Mucosa of stomach (tissue), 1 donor: Measurements from ENCODE around the gene PRR30.
"Not testable (repeated sequence)": the region's sequence is repeated elsewhere in the genome, so short reads cannot be mapped to it uniquely, and the experiment has no call there.

Experiments
- H3K27me3 ChIP-seq: one replicate; pipeline ENCODE4 v1.7.0; 2013; ENCODE audit warnings: mild to moderate bottlenecking, low read length; ENCODE audit not compliant: control insufficient read depth, insufficient read depth
- H3K36me3 ChIP-seq: one replicate; pipeline ENCODE4 v1.7.0; 2013; ENCODE audit warnings: low read length; ENCODE audit not compliant: control insufficient read depth, insufficient read depth
- H3K4me1 ChIP-seq: one replicate; pipeline ENCODE4 v1.7.0; 2013; ENCODE audit warnings: mild to moderate bottlenecking, low read length; ENCODE audit not compliant: control insufficient read depth, insufficient read depth
- H3K4me3 ChIP-seq: one replicate; pipeline ENCODE4 v1.7.0; 2013; ENCODE audit warnings: low read length
- H3K9ac ChIP-seq: one replicate; pipeline ENCODE4 v1.7.0; 2013; ENCODE audit warnings: mild to moderate bottlenecking, low read length, moderate library complexity
- H3K9me3 ChIP-seq: one replicate; pipeline ENCODE4 v1.7.0; 2013; ENCODE audit warnings: mild to moderate bottlenecking, low read length, moderate library complexity; ENCODE audit not compliant: control insufficient read depth
- donor health status: Pancreatic carcinoma.

PRR30 gene

DNA sequence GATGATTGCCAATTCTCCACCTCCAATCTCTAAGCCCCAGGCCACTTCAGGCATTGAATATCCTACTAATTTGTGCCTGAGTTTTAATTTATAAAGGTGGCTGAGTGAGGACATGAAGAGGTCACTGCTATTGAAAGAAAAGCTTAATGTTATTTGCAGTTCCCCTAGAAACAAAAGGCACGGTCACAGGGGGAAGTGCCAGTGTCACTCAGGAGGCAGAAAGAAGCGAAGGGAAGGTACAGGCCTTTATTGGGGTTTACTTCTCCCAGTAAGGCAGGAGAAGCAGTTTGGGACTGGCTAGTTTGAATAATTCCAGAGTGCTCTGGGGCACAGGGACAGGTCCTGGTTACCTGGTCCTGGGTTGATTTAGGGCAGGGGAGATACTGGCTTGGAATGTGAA is 17.3 kb downstream of the PRR30 start:
- H3K36me3 ChIP-seq: no peaks in the 10 kb centered on the region
- peaks cover 19% of the 10 kb centered on the region for H3K27me3 ChIP-seq
- no peaks in the 10 kb centered on the region for H3K9me3 ChIP-seq
- peaks cover 15% of the 10 kb centered on the region for H3K4me1 ChIP-seq
- H3K9ac ChIP-seq: no peak overlapping the region
- H3K4me3 ChIP-seq: no peak overlapping the region

DNA sequence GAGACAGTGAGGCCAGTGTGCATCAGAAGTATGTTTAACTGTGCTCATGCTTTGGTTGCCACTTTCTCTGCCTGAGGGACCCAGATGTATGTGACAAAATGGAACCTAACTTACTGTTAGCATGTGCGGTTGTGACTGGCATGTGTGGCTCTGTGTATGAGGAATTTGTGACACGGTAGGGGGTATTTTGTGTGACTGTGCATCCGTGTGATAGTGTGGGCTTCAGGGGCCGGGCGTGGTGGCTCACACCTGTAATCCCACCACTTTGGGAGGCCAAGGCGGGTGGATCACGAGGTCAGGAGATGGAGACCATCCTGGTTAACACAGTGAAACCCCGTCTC is 19.9 kb downstream of the PRR30 start:
- Histone ChIP-seq H3K27me3 (peaks cover 19% of the 10 kb centered on the region), H3K4me1 (peaks cover 15% of the 10 kb centered on the region)
- H3K9me3 ChIP-seq, H3K36me3 ChIP-seq, H3K9ac ChIP-seq, H3K4me3 ChIP-seq: not testable (repeated sequence)

DNA sequence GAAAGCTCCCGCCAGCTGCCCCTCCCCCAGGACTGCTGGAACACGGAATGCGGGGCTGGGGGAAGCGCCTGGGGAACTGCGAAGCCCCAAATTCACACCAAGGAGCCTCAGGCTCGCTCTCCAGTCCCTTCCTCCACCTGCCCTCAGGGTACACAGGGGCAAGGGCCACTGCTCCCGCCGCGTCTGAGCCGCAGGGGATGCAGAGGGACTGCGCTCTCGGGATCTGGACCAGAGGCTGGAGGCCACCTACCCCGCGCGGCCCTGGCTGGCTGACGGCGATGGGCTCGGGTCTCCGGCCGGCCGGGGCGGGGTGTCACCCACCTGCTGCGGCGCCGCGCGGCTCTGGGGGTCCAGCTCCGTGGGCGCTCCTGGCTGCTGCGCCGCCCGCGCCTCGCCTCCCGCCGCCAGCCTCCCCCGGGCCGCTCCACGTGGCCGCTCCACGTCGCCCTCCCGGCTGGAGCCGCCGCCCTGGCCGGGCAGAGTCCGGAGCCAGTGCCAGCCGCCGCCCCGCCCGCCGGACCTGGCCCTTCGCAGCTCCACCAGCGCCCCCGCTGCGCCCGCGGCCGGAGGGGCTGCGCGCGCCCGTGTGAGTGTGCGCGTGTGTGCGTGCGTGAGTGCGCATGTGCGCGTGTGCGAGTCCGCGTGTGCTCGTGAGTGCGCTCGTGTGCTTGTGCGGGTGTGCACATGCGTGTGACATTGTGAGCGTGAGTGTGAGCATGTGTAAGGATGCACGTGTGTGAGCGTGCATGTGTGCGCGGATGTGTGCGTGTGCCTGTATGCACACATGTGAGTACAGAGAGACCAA is 20.5 kb downstream of the PRR30 start, which contains the start of gene CGREF1:
TSS of gene CGREF1 (minus strand) at position 604 of the 805 bp plus-strand sequence. CDS start 14,762 bp downstream, outside the sequence.
- peaks cover 9% of the 10 kb centered on the region for H3K4me1 ChIP-seq
- no peaks in the 10 kb centered on the region for H3K9me3 ChIP-seq
- peak within 1 kb of the TSS; percentile 36 for H3K4me3 ChIP-seq
- peaks cover 19% of the 10 kb centered on the region for H3K27me3 ChIP-seq
- H3K36me3 ChIP-seq: no peaks in the 10 kb centered on the region
- peak within 1 kb of the TSS; percentile 39 for H3K9ac ChIP-seq

DNA sequence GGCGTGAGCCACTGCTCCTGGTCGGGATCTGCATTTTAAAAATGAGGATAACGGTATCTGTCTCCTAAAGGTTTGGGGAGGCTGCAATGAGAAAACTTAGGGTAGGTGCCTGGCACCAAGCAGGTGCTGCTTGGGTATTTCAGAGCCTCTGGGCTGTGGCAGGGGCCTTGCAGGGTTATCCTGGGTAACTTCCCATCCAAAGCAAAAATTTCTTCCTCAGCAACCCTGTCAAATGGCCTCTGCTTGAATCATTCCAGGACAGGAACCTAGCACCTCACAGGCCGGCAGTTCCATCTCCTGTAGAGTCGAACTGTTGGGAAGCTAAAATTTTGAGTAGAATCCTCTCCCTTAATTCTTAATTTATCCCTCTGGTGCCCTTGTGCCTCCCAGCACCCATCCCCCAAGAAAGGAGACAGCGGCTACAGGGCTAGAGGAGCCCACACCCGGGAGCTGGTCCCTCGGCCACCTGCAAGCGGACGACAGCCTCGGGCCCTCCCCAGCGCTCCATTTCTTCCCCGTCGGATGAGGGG is 21.1 kb downstream of the PRR30 start:
- H3K4me1 ChIP-seq: peaks cover 9% of the 10 kb centered on the region
- H3K4me3 ChIP-seq: peak overlapping the region; percentile 36
- peaks cover 19% of the 10 kb centered on the region for H3K27me3 ChIP-seq
- no peaks in the 10 kb centered on the region for H3K36me3 ChIP-seq
- H3K9ac ChIP-seq: peak overlapping the region; percentile 39
- H3K9me3 ChIP-seq: no peaks in the 10 kb centered on the region

DNA sequence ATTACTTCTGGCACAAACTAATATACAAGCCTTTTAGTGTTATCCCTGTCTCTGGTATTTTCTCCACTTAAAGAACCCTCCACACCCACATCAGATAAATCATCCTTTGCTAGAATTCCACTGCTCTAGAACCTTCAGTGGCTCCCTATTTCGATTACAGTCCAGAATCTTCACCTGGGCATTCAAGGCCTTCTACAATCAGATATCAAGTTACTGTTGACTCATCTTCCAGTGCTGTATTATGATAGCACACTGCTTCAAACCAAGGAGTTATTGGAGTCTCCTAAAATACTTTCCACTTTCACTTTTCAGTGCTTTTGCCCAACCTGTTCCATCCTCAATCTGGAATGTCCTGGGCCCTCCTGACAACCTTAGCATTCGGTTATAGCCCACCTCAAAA is 23.7 kb downstream of the PRR30 start:
- Histone ChIP-seq H3K4me3 (no peak overlapping the region), H3K9ac (no peak overlapping the region), H3K27me3 (peaks cover 16% of the 10 kb centered on the region)

DNA sequence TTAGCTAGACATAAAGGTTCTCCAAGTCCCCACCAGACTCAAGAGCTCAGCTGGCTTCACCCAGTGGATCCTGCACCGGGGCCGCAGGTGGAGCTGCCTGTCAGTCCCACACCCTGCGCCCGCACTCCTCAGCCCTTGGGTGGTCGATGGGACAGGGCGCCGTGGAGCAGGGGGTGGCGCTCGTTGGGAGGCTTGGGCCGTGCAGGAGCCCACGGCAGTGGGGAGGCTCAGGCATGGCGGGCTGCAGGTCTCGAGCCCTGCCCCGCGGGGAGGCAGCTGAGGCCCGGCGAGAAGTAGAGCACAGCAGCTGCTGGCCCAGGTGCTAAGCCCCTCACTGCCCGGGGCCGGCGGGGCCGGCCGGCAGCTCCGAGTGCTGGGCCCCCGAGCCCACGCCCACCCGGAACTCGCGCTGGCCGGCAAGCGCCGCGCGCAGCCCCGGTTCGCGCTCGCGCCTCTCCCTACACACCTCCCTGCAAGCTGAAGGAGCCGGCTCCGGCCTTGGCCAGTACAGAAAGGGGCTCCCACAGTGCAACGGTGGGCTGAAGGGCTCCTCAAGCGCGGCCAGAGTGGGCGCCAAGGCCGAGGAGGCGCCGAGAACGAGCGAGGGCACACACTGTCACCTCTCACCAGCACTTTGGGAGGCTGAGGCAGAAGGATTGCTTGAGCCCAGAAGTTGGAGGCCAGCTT is 27.7 kb downstream of the PRR30 start:
- not testable (repeated sequence) for H3K9ac ChIP-seq, H3K9me3 ChIP-seq

More for the DNA sequence above, 23.7 kb downstream of the PRR30 start:
- peaks cover 9% of the 10 kb centered on the region for H3K4me1 ChIP-seq
- H3K9me3 ChIP-seq: no peaks in the 10 kb centered on the region
- no peaks in the 10 kb centered on the region for H3K36me3 ChIP-seq

DNA sequence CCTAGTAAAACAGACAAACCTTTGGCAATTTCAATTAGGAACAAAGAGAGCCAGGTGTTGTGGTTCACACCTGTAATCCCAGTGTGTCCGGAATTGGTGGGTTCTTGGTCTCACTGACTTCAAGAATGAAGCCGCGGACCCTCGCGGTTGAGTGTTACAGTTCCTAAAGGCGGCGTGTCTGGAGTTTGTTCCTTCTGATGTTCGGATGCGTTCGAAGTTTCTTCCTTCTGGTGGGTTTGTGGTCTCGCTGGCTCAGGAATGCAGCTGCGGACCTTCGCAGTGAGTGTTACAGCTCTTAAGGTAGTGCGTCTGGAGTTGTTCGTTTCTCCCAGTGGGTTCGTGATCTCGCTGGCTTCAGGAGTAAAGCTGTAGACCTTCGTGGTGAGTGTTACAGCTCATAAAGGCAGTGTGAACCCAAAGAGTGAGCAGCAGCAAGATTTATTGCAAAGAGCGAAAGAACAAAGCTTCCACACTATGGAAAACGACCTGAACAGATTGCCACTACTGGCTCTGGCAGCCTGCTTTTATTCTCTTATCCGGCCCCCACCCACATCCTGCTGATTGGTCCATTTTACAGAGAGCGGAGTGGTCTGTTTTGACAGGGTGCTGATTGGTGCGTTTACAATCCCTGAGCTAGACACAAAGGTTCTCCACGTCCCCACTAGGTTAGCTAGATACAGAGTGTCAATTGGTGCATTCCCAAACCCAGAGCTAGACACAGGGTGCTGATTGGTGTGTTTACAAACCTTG is 28.4 kb downstream of the PRR30 start:
- H3K9ac ChIP-seq: not testable (repeated sequence)

More for the DNA sequence above, 27.7 kb downstream of the PRR30 start:
- H3K36me3 ChIP-seq, H3K27me3 ChIP-seq, H3K4me3 ChIP-seq, H3K4me1 ChIP-seq: not testable (repeated sequence)

DNA sequence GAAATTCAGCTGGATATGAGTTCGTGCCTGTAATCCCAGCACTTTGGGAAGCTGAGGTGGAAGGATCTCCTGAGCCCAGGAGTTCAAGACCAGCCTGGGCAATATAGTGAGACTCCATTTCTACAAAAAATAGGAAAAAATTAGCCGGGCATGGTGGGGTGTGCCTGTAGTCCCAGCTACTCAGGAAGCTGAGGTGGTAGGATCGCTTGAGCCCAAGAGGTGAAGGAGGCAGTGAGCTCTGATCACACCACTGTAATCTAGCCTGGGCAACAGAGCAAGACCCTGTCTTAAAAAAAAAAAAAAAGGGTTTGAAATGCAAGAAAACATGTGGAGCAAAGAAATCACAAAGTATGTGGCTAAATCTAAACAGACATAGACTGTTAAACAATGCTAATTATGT is 30.1 kb downstream of the PRR30 start:
- Histone ChIP-seq H3K36me3 (no peaks in the 10 kb centered on the region), H3K9ac (no peak overlapping the region), H3K9me3 (no peaks in the 10 kb centered on the region), H3K27me3 (no peaks in the 10 kb centered on the region), H3K4me1 (no peaks in the 10 kb centered on the region), H3K4me3 (no peak overlapping the region)

More for the DNA sequence above, 28.4 kb downstream of the PRR30 start:
- not testable (repeated sequence) for H3K4me1 ChIP-seq, H3K36me3 ChIP-seq, H3K9me3 ChIP-seq, H3K27me3 ChIP-seq, H3K4me3 ChIP-seq

DNA sequence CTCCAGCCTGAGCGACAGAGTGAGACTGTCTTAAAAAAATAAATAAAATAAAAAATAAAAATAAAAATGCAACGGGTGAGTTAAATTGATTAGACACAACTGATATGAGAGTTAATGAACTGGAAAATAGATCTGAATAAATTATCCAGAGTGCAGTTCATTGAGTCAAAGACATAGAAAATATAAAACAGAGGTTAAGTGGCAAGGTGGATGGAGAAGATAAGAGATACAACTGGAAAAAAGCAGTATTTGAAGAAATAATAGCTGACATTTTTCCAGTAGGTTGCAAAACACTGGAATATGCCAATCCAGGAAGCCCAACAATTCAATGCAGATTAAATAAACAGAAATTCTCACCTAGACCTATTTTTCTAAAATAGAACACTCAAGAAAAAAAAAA is 31.0 kb downstream of the PRR30 start:
- Histone ChIP-seq H3K36me3 (no peaks in the 10 kb centered on the region), H3K4me1 (no peaks in the 10 kb centered on the region)

DNA sequence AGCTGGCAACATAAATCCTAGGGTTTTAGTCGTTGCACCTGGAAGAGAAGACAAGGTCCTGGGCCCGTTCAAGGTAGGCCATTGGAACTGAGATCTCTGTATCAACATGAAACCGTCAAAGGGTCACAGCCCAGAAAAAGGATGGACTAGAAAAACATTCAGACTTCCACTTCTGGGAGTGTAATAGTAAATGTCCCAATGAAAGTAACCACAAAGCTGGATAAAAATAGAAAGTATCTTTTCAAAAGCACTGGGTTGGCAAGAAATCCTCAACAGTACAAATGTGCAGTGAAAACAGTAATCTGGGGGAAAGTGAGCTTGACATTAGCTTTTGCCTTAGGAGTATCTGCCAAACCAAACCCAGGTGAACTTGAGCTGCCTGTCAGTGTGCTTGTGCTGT is 33.2 kb downstream of the PRR30 start:
- H3K4me1 ChIP-seq: no peaks in the 10 kb centered on the region
- H3K9ac ChIP-seq: no peak overlapping the region
- H3K36me3 ChIP-seq: no peaks in the 10 kb centered on the region
- no peaks in the 10 kb centered on the region for H3K27me3 ChIP-seq
- no peaks in the 10 kb centered on the region for H3K9me3 ChIP-seq
- H3K4me3 ChIP-seq: no peak overlapping the region

More for the DNA sequence above, 31.0 kb downstream of the PRR30 start:
- no peaks in the 10 kb centered on the region for H3K9me3 ChIP-seq
- H3K9ac ChIP-seq: no peak overlapping the region
- no peak overlapping the region for H3K4me3 ChIP-seq
- no peaks in the 10 kb centered on the region for H3K27me3 ChIP-seq

DNA sequence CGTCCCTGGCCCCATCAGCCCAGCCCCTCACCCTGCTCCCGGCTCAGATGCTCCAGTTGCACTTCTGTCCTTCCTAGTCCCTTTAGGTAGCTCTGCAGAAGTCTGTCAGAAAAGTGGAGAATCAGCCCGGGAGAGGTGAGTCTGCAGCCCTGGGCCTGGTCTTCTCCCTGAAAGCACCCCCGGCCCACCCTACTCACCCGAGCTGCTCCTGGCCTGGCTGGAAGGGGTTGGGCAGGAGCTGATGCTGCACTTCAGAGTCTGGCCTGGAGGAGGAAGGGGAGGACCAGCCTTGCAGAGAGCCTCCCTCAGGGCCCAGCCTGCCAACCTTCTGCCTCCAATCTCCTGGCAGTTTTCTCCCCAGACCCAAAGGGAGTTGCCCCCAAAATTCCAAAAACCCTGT is 36.9 kb downstream of the PRR30 start:
- no peaks in the 10 kb centered on the region for H3K9me3 ChIP-seq
- no peaks in the 10 kb centered on the region for H3K36me3 ChIP-seq

DNA sequence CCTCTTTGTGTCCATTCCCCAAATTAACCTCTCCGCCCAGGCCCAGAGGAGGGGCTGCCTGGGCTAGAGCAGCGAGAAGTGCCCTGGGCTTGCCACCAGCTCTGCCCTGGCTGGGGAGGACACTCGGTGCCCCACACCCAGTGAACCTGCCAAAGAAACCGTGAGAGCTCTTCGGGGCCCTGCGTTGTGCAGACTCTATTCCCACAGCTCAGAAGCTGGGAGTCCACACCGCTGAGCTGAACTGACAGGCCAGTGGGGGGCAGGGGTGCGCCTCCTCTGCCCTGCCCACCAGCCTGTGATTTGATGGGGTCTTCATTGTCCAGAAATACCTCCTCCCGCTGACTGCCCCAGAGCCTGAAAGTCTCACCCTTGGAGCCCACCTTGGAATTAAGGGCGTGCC is 39.2 kb downstream of the PRR30 start:
- H3K36me3 ChIP-seq: no peaks in the 10 kb centered on the region
- peaks cover 13% of the 10 kb centered on the region for H3K4me1 ChIP-seq
- H3K27me3 ChIP-seq: no peaks in the 10 kb centered on the region
- no peaks in the 10 kb centered on the region for H3K9me3 ChIP-seq
- H3K4me3 ChIP-seq: no peak overlapping the region
- no peak overlapping the region for H3K9ac ChIP-seq

More for the DNA sequence above, 36.9 kb downstream of the PRR30 start:
- Histone ChIP-seq H3K4me3 (no peak overlapping the region), H3K4me1 (no peaks in the 10 kb centered on the region), H3K9ac (no peak overlapping the region), H3K27me3 (no peaks in the 10 kb centered on the region)
